GM18858 (cell line): Measurements from ENCODE around the gene RAB31.
A peak's percentile ranks its signal among the peaks of the same experiment; 100 is the strongest.

Experiments
- ATAC-seq: cut with Tn5 transposase; IDR thresholded peaks from one replicate; pipeline ENCODE4 v1.9.1; 2021; ENCODE audit not compliant: unreplicated experiment

The RAB31 gene

DNA sequence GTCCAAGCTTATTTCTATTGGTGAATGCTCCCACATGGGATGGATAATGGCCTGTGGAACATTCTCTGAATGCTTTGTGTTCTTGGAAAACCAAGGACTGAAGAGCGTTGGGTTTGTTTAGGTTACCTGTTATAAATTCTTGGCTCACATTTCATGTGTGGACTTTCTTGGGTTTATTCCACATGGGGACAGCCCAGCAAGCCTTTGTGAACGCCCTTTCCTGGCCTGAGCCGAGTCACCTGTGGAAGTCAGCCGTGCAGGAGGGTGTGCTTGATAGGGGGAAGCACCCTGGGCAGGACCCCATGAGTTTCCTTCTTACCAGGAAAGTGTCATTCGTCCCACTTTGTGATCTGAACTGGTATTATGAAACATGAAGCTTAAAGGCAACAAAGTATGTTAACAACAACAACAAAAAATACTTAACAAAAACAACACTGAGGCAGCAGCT is 4.1 kb downstream of the RAB31 start:
- no peak for ATAC-seq

DNA sequence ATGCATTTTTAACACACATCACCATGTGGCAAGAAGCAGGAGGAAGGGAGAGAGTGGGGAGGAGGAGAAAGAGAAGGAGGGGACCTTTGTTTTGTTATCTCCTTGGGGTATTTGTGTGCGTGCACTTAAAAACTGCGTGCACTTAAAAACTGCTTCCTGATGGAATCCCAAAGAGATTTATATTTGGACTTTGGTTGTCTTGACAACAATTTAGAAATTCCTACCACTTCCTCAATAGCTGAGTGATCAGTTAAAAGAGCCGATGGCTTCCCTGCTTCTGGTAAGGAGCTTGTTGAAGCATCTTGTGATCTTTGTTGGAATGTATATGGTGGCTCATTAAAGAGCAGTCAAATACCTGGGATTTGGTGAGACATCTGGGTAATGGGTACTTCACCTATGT is 4.5 kb downstream of the RAB31 start:
- no peak for ATAC-seq

DNA sequence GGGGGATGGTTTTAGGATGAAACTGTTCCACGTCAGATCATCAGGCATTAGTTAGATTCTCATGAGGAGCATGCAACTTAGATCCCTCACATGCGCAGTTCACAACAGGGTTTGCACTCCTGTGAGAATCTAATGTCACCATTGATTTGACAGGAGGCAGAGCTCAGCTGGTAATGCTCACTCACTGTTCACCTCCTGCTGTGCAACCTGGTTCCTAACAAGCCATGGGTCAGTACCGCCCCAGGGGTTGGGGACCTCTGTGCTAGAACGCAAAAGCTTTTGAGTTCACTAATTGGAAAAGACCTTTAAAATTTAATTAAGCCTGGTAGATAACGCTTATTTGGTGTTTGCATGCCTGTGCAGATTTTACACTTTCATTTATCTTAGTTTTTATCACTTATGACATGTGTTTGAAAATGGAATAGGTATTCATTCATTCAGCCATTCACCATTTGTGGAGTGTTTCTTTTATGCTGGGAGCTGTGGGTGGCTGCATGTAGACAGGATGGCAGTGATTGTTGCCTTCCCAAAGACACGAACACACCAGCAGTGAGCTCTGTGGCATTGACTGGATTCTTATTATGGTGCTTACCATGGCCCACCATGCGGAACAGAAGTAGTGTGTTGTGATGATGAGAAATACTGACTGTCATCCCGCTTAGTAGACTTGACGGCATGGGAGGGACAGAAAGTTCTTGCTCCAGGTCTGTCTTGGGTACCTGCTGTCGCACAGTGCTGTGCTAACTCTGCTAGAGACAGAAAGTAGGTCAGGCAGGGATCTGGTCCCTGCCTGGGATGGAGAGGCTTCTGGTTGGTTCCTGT is 6.4 kb downstream of the RAB31 start:
- no peak for ATAC-seq

DNA sequence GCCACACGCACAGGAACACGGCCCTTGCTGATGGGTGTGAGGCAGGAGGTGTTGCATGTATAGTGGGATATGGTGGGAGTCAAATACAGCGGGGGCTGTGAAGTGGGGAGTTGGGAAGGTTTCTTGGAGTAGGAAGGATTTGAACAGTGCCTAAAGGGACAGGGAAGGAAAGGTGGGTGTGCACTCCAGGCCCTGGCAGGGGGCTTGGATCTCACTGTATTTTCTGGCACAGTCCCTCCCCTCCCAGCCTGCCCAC is 6.9 kb downstream of the RAB31 start:
- no peak for ATAC-seq

DNA sequence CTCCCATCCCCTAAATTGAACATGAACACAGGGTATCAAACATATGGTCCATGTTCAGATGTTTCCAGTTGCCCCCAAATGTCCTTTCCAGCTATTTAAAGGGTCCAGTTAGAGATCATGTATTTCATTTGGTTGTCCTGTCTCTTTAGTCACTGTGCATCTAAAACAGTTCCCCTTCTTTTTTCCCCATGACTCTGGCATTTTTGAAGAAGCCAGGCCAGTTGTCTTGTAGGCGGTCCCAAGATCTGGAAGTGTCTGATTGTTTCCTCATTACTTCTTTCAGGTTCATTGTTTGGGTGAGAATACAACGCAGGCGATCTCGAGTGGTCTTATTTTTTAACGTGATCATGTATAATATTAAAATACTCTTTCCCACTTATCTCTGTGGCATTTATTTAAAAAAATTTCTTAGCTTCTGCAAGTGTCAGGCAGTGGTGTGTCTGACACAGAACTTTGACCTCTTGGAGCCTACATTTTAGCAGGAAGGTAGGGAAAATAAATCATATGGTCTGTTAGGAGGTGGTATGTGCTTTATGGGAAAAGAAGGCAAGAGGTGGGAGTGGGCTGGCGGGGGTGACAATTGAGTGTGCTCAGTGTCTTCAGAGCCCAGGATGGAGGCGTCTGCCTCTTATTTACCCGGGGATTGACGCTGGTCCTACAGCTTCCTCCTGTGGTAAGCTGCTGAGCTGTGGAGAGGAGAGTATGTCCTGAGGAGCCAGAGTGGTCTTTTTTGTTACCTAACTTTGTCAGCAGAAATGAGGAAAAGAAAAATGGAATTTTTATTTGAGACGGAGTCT is 8.1 kb downstream of the RAB31 start:
- no peak for ATAC-seq

DNA sequence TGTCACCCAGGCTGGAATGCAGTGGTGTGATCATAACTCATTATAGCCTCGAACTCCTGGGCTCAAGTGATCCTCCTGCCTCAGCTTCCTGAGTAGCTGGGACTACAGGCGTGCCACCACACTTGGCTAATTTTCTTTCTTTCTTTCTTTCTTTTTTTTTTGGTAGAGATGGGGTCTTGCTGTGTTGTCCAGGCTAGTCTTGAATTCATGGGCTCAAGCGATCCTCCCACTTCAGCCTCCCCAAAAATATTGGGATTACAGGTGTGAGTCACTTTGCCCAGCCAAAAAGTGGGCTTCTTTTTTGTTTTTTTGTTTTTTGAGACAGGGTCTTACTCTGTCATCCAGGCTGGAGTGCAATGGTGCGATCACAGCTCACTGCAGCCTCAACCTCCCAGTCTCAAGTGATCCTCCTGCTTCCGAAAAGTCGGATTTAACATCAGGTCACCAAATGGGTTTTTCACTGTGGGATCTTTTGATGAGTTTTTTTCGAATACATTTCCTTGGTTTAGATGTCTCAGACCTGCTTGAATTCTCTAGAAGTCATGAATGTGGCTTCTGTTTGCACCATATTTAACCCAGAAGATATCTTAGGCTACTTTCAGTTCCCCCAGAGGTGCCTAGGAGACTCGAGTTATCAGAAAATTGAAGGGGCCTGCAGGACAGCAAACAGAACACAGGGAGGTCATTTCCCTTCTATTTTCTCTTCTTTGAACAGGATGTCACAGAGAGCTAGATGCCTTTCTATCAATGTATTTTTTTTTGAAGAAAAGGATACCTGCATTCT is 8.9 kb downstream of the RAB31 start:
- peak; percentile 71 for ATAC-seq

DNA sequence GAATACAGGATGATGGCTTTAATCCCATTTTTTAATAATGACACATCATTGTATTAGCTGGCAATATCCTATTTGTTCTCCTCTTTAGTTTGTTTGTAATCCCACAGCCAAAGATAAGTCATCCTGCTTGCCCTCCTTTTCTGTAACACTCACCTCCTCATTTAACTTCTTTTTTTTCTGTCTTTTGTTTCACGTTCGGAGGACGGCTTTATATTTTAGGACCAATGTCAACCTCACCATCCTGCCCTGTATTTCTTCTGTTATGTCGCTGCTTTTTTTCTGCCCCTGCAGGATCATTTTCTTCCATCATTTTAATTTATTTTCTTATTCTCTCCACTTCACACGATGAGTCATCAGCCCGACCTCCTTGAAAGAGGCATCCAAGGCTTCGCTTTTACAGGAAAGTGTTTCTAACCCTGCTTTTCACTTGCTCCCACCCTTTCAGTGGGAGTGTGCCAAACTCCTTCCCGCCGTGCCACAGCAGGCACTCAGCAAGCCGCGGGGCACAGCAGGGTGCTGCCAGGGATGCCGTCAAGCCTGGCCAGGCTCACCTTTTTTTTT is 11.4 kb downstream of the RAB31 start:
- ATAC-seq: no peak

DNA sequence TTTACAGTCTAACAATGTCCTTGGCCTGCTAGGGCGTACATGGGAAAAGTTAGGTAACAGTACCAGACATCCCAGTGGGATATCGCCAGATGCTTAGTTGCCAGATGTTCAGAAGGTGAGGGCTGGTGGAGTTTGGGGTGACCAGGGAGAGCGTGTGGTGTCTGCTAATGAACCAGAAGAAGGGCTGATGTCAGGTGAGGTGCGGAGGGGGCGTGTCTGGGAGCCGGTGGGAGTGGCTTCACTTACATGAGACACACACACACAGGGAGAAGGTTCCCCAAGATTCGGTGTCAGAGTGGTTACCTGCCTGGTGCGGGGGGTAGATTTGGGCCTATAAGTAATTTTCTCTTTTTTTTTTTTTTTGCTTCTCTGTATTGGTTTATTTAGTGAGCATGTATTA is 12.2 kb downstream of the RAB31 start:
- ATAC-seq: no peak

DNA sequence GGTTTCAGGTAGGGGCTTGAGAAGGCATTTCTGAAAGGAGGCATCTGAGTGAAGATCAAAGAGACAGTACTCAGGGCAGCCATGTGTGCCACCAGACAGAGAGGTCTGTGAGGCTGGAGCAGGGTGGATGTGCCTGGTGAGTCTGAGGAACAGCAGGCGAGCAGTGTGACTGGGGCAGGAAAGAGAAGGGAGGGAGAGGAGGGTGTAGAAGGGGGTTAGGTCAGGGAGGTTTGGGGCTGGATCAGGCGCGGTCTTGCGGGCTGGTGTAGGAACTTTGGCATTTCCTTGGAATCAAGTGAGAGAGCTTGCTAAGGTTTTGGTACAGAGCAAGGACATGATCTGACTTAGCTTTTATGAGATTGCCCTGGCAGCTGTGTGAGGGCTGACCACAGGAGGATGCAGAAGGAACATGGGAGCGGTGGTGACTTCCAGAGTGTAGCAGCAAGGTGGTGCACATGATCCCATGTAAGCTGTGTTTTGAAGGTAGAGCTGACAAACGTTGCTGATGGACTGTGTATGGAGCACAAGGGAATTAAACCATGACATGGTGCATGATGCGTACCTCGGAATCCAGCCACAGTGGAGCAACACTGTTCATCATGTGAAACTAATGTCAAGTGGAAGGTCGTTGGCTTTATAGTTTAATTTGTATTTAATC is 13.9 kb downstream of the RAB31 start:
- no peak for ATAC-seq

DNA sequence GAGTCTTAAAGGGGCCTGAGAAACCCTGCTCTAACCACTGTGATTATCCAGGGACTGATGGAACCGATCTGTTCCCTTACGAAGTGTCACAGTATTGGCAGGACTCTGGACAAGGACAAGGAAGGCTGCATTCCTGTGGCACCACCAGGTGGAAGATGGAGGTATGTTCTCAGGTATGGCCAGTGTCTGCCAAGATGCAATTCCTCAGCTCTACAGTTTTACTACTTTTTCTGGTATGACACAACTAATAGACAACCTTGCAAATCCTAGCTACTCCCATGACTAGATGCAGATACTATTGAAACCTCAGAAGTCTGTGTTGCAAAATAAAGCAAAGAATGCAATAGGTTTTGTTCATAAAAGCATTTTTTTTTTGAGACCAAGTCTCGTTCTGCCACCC is 14.6 kb downstream of the RAB31 start:
- no peak for ATAC-seq

DNA sequence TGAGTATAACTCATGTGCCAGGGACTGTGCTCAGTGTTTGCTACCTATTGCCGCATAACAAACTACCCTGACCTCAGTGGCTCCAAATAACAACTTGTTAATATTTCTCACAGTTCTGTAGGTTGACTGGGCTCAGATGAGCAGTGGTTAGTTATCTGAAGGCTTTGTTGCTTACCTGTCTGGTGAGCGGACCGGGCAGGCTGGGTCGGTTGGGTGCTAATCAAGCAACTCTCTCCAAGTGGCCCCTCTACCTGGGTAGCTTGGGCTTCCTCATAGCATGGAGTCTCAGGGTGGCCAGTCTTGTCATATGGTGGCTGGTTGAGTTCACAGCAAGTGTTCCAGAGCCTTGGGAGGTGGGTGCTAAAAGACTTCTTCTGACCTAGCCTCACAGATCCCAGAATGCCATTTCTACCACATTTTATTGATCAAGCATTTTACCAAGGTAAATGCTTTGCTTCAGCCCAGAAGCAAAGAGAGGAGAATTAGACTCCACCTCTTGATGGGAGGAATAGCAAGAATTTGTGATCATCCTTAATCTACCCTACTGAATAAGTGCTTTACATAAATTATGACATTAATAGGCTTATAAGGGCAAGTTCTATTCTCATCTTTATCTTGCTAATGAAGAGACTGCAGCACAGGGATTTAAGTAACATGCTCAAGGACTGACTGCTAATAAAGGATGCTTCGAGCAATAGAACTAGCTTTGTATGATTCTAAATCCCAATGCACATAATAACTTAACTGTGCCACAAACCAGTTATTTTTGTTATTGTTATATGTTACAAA is 16.9 kb downstream of the RAB31 start:
- no peak for ATAC-seq

DNA sequence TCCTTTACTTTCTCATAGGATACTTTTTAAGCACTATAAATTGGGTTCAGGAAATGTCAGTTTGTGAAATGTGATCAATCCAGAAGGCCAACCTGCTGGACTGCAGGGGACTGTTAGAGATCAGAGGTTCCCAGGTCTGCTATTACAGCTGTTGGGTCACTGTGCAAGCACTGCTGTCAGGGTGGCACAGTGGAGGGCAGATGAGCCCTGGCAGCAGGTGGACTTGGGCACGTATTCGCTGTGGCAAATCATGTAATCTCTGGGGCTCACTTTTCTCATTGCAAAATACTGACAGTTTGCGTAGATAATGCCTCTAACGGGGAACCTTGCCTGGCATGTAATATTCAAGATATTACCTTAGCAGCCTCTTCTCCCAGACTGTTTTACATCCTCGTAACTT is 18.1 kb downstream of the RAB31 start:
- no peak for ATAC-seq

DNA sequence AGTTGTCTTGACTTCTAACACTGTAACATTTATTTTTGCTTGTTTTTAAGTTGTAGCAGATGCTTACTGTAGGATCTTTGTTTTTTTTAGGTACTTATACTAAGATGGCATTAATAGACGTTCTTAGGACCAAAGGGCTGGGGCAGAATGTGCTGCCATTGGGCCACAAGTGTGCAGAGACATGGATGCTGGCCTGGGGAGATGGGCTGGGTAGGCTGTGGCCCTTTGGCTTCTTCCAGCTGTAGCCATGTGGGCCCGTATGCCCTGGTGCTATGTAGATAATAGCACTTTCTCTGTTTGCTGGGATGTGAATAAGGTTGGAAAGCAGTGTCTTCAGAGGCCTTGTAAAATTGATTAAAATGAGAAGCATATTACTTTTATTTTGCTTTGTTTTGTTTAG is 18.8 kb downstream of the RAB31 start:
- ATAC-seq: no peak

DNA sequence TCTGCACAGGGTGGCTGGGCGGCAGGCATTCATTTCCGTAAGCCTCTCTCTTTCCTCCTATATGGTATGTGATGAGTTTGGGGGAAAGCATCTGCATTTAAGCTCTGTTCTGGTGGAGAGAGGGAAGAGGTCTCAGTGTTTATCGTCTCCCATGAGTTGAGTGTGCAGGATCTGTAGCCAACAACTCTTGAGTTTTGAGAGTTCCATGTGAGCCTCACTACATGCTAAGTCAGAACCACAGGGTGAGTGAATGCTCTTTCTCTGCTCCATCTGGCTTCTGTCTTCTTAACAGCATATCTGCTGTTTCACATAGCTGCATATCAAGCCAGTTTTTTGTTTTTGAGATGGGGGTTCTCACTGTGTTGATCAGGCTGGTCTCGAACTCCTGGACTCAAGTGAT is 22.7 kb downstream of the RAB31 start:
- ATAC-seq: no peak

DNA sequence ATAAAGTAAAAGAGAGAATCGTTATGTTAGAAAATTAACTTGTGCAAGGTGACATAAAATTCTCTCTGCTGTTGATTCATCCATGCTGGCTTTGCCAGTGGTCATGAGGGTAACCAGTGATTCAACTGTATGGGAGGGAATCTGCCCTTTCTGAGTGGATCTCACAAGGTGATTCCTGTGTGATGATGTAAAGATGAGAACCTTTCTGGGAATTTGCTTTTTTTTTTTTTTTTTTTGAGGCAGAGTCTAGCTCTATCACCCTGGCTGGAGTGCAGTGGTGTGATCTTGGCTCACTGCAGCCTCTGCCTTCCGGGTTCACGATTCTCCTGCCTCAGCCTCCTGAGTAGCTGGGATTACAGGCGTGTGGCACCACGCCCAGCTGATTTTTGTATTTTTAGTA is 23.3 kb downstream of the RAB31 start:
- ATAC-seq: no peak

DNA sequence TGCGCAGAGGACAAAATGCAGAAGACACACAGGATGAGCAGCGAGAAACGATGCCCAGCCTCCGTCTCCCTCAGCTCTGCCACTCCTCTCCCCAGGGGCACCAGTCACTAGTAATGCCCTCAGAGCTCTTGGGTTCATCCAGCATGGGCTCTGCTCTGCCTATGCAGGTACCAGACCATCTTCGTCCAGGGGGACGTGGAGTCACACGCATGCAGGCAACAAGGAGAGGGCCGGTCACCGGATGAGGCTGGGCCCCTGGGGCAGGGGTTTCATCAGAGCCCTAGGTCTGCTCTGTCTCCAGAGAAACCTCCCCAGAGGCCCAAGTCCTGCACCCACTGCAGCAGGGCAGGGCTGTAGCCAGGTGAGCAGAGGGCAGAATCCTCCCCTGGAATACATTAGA is 23.9 kb downstream of the RAB31 start:
- no peak for ATAC-seq

DNA sequence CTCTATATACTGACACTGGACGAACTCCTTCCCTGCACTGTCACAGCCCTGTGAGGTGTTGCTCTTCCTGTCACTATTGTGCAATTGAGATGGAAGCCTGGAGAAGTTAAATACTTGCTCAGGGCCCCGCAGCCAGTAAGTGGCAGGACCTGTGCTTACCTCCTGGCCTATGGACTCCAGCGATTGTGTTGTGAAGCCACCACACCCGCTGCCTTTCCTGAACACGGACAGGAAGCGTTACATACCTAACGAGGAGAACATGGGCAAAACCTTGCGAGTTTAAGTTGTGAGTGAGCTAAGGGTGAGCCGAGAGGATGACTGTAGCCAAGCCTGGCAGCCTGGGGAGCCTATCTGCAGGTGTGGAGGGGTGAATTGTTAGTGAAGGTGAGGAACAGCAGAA is 26.1 kb downstream of the RAB31 start:
- ATAC-seq: no peak

DNA sequence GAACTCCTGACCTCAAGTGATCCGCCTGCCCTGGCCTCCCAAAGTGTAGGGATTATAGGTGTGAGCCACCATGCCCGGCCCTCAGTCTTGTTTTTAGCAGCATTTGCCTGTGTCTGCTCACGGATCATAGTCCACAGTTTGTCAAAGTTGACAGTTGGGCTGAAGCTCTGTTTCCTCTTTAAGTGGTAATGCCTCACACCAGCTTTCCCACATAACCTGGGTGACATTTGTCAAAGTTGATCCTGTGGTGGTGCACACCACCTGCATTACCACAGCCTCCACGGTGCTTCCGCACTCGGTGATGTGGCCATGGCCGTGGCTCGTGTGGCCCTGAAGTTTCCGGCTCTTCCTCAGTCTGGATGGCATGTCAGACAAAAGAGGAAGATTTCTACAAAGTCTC is 27.1 kb downstream of the RAB31 start:
- no peak for ATAC-seq

DNA sequence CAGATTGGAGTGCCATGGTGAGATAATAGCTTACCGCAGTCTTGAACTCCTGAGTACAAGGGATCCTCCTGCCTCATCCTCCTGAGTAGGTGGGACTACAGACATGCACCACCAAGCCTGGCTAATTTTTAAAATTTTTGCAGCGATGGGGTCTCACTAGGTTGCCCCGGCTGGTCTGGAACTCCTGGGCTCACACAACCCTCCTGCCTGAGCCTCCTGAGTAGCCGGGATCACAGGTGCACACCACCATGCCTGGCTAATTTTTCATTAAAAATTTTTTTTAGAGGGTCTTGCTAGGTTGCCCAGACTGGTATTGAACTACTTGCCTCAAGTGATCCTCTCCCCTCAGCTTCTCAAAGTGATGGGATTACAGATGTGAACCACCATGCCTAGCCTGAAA is 27.8 kb downstream of the RAB31 start:
- no peak for ATAC-seq

DNA sequence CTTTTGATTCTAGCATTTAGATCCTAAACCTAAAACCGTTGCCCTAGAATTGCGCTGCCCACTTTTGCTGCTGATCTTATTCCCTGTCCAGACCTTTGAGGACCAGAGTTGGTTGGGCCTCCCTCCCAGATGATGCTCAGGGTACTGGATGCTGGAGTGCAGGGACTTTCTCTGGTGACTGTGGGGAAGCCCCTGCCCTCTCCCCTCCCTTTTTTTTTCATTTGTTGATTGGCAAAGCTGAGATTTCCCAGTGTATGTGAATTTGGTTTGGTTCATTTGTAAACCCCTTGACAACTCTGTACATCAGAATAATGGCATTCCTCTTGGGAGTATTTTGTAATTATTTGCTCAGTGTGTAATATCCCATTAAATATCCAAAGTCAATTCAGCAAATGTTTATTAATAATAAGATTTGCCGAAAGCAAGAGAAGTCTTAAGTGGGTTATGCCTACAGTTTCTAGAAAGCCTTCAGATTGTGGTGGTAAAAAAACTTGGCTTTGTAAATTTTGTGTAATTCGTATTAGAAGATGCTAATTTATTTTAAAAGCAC is 28.3 kb downstream of the RAB31 start:
- ATAC-seq: no peak
